Heart left ventricle (tissue), 16 donors: ENCODE results near the gene ABTB2. TPM values are rescaled to one million over a fixed set of nuclear protein-coding genes. Genes with fewer than 3 reads are reported as not detected.

Source experiments
- ATAC-seq, 4 donors: fragments of 200-7000 bp; cut with Tn5 transposase; one replicate each; pipeline ENCODE4 v1.9.1; 2020 to 2022; ENCODE audit warnings: moderate library complexity in 4 of 4, mild to moderate bottlenecking in 3 of 4, moderate number of reproducible peaks in 1 of 4
- DNase-seq, 5 donors: peaks; one replicate each; pipeline ENCODE4 v3.0.0-alpha.2; 2020
- H3K27ac ChIP-seq, 12 donors: fragments of 200-600 bp; sonication (generic) in 4 of 12; one replicate each; pipeline versions ENCODE4 v1.5.0 to v1.8.0; 2016 to 2022; ENCODE audit warnings: mild to moderate bottlenecking in 2 of 12
- H3K27me3 ChIP-seq, 9 donors: fragments of 200-600 bp; sonication (generic) in 2 of 9; one replicate each; pipeline versions ENCODE4 v1.5.1 to v1.8.0; 2016 to 2022; ENCODE audit warnings: mild to moderate bottlenecking in 3 of 9
- H3K36me3 ChIP-seq, 9 donors: fragments of 200-600 bp; sonication (generic) in 2 of 9; one replicate each; pipeline versions ENCODE4 v1.5.0 to v1.8.0; 2018 to 2022; ENCODE audit warnings: mild to moderate bottlenecking in 2 of 9
- H3K4me1 ChIP-seq, 12 donors: fragments of 200-600 bp; sonication (generic) in 4 of 12; one replicate each; pipeline versions ENCODE4 v1.5.0 to v1.8.0; 2016 to 2022; ENCODE audit warnings: mild to moderate bottlenecking in 3 of 12
- H3K4me3 ChIP-seq, 12 donors: fragments of 200-600 bp; sonication (generic) in 4 of 12; one replicate each; pipeline versions ENCODE4 v1.5.0 to v1.8.0; 2017 to 2022; ENCODE audit warnings: mild to moderate bottlenecking in 9 of 12, moderate library complexity in 4 of 12
- H3K9me3 ChIP-seq, 12 donors: fragments of 200-600 bp; sonication (generic) in 4 of 12; one replicate each; pipeline versions ENCODE4 v1.5.0 to v1.8.0; 2016 to 2022; ENCODE audit warnings: mild to moderate bottlenecking in 1 of 12
- CTCF ChIP-seq, 12 donors: fragments of 200-600 bp; sonication (generic) in 4 of 12; IDR thresholded peaks; one replicate each; pipeline versions ENCODE4 v1.5.0 to v1.8.0; 2018 to 2022; ENCODE audit warnings: antibody characterized with exemption in 12 of 12, mild to moderate bottlenecking in 5 of 12
- POLR2A ChIP-seq, 2 donors: fragments of 450-650 bp; IDR thresholded peaks; one replicate each; pipeline ENCODE4 v1.6.1; 2017; ENCODE audit warnings: antibody characterized with exemption in 2 of 2, mild to moderate bottlenecking in 2 of 2, moderate library complexity in 2 of 2
- WGBS, 4 donors: extraction: QIAGEN DNeasy Blood & Tissue Kit in 2 of 4; methylation state at CpG; one replicate each; pipeline versions ENCODE4 v1.1.5 to v1.1.7; 2013 to 2018; 5-methylcytosine and 5-hydroxymethylcytosine counted together
- intact Hi-C, 10 donors: fragments of 100-400 bp; cut with DNase I; formaldehyde crosslinking; loops; one replicate each; pipeline versions ENCODE4 v1.11.1 to v1.14.2; 2022
- polyA plus RNA-seq, 2 donors: library from polyadenylated mRNA; stranded (reverse); fragments of 200-250 nt; gene quantifications; one replicate each; pipeline ENCODE4 v1.2.3, GENCODE V29; 2013
- total RNA-seq, 9 donors: library from RNA; depleted of rRNA in 2 of 9; stranded (reverse); fragments of >200 nt in 2 of 9; fragmentation: NEBNext Ultra II Directional in 3 of 9; extraction: Animal tissue kit (Norgen Biotek cat#: 25700) in 3 of 9; gene quantifications; one replicate each; pipeline versions ENCODE4 v1.1.0 to v1.2.4, GENCODE V29; 2016 to 2023
- donor health status: ischemic (EF 13 %, LVEDD 7.1; RV severe dilation, severe dysfunction).
- donor health status: healthy with polysubstance abuse.
- donor health status: DM: no; HTN: yes; CAD: no.
- donor health status: DM: no; HTN: no; CAD: no.
- donor health status: ischemic (EF 25% LVEDD 6.9; RV normal size, moderate dysfunction).
- donor health status: ischemic (EF 25% LVEDD 5.7; RV mildly dilated, moderate dysfunction).
- donor health status: healthy.
- donor health status: DM: yes; HTN: yes; CAD: no.
- donor health status: ischemic (EF 35%, LVEDD 5.7; RV mildly dilated, moderate dysfunction).
- donor health status: nonischemic (EF 11% LVEDD 7.7; RV severe dilation, severe dysfunction).
- donor health status: DM: yes; HTN: yes; CAD: no.
- donor health status: PGD.
- donor health status: ischemic (EF 29% LVEDD 5.4; RV normal size, mild dysfunction).
- donor health status: nonischemic (EF 23%, LVEDD 6.1; RV moderate dilation, normal function).

The ABTB2 gene
- total and polyA plus RNA-seq, 11 donors, result 3.3 to 27.1 (median 12.5) TPM

GRCh38 chr11:34192481-34193401 lies 165.1 kb downstream of the ABTB2 start:
- intact Hi-C loops, result no loop called here
- peak overlapping the region in 10 of 12 donors; percentile 33 to 70 (median 44) for H3K27ac ChIP-seq
- peak; percentile 35 to 87 (median 76) for ATAC-seq
- 60 to 77% (median 72%) methylated on average over 13 to 14 of the region's 14 CpGs for WGBS, 4 donors
- H3K9me3 ChIP-seq, result no peaks in the 10 kb centered on the region
- H3K36me3 ChIP-seq, result peaks cover 0 to 20% (median 0%) of the 10 kb centered on the region in 9 donors
- peak in 4 of 5 donors; percentile 43 to 71 (median 56) for DNase-seq
- H3K4me1 ChIP-seq, result peaks cover 0 to 43% (median 14%) of the 10 kb centered on the region in 12 donors
- no peak for TF ChIP-seq POLR2A (IDR thresholded peaks at IDR 0.05)
- TF ChIP-seq CTCF (IDR thresholded peaks at IDR 0.05), result no peak
- no peak overlapping the region for H3K4me3 ChIP-seq
- no peaks in the 10 kb centered on the region for H3K27me3 ChIP-seq

- peaks cover 0 to 14% (median 0%) of the 10 kb centered on the region in 9 donors for H3K36me3 ChIP-seq
- DNase-seq (no peak), ATAC-seq (no peak)
- intact Hi-C loops, result no loop called here
- H3K4me1 ChIP-seq, result peaks cover 0 to 45% (median 16%) of the 10 kb centered on the region in 12 donors
- TF ChIP-seq CTCF (IDR thresholded peaks at IDR 0.05) (no peak), POLR2A (IDR thresholded peaks at IDR 0.05) (no peak)
- 82 to 88% (median 85%) methylated on average over 5 of the region's 5 CpGs for WGBS, 4 donors
- H3K27ac ChIP-seq, result no peak overlapping the region
- H3K27me3 ChIP-seq, result no peaks in the 10 kb centered on the region
- H3K9me3 ChIP-seq, result no peaks in the 10 kb centered on the region
- no peak overlapping the region for H3K4me3 ChIP-seq
Measured at GRCh38 chr11:34191578-34191977, 166.2 kb downstream of the ABTB2 start.

- DNase-seq, result no peak
- intact Hi-C loops, result no loop called here
- no peak for ATAC-seq
- no peak overlapping the region for H3K27ac ChIP-seq
- peaks cover 0 to 3% (median 0%) of the 10 kb centered on the region in 9 donors for H3K36me3 ChIP-seq
- TF ChIP-seq CTCF (IDR thresholded peaks at IDR 0.05) (no peak), POLR2A (IDR thresholded peaks at IDR 0.05) (no peak)
- WGBS, 4 donors, result 91 to 96% (median 94%) methylated on average over 8 of the region's 8 CpGs
- no peaks in the 10 kb centered on the region for H3K9me3 ChIP-seq
- H3K4me3 ChIP-seq, result no peak overlapping the region
- peaks cover 0 to 53% (median 25%) of the 10 kb centered on the region in 12 donors for H3K4me1 ChIP-seq
- H3K27me3 ChIP-seq, result no peaks in the 10 kb centered on the region
Measured at GRCh38 chr11:34190192-34191139, 167.3 kb downstream of the ABTB2 start.
